ENCODE measurements around the gene RASSF1. TPM values are rescaled to one million over a fixed set of nuclear protein-coding genes. Genes with fewer than 3 reads are reported as not detected.

RASSF1 gene
- total and polyA plus RNA-seq, 4 donors: 17.7 to 29.2 (median 24.8) TPM

DNA sequence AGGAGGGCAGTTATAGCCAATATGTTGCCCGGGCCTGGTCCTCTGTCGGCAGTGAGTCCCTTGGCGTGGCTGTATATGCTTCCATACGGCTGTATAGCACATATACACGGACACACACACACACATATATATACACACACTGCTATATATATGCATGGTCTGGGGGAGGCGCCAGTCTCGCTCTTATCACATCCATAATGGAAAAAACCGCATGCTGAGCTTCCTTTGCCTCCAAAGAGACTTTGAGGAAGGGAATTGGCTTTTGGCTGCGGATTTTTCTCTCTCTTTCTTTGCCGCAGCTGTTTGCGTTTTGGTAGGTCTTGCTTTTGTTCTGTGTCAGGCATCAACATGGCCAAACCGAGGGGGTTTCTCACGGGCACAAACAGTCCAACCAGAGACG, 30.0 kb upstream of the RASSF1 start:
- no peak overlapping the region for H3K4me3 ChIP-seq (ENCODE audit: low read depth, low read length)
- WGBS (ENCODE audit: insufficient coverage): 53% methylated on average over 4 of the region's 14 CpGs
- H3K4me1 ChIP-seq (ENCODE audit: control insufficient read depth, insufficient read depth, low read length): peaks cover 25% of the 10 kb centered on the region
- no peaks in the 10 kb centered on the region for H3K27me3 ChIP-seq (ENCODE audit: control insufficient read depth, insufficient read depth, low read length)
- H3K9me3 ChIP-seq (ENCODE audit: control insufficient read depth, insufficient read depth, low read length): no peaks in the 10 kb centered on the region
- H3K36me3 ChIP-seq (ENCODE audit: control insufficient read depth, insufficient read depth, low read length): peaks cover 56% of the 10 kb centered on the region
- H3K27ac ChIP-seq (ENCODE audit: low read depth, low read length): no peak overlapping the region
- DNase-seq (ENCODE audit: low read depth in 4 of 6, low spot score in 6 of 6): peak in 2 of 6 donors; percentile 81 to 92

DNA sequence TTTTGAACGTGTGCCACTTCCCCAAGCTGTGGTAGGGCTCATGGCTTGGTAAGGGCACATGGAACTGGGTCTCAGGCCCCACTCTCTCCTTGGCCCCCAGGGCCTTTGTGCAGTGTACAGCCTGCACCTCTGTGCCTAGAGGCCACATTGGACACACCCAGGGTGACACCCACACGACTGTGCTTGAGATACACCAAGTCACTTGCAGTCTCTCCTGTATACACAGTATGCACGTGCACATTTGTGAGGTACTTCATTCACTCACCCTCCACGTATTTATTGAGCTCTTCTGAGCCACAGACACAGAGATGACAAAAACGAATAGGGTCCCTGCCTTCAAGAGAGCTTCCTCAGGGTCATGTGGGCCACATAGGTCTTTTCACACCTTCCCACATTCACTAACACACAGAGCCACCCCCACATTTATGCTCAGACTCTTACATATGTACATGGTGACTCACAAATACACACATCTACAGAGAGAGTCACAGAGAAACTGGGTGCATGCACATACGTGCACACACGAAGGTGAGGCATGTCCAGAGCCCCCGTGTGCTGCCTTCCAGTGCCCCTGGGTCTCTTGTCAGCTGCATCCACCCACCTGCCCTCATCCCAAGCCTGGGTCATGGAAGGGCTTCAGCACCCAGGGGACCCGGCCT, 28.5 kb upstream of the RASSF1 start:
- Histone ChIP-seq H3K27ac (ENCODE audit: low read depth, low read length) (no peak overlapping the region), H3K9me3 (ENCODE audit: control insufficient read depth, insufficient read depth, low read length) (no peaks in the 10 kb centered on the region), H3K4me3 (ENCODE audit: low read depth, low read length) (no peak overlapping the region), H3K4me1 (ENCODE audit: control insufficient read depth, insufficient read depth, low read length) (peaks cover 37% of the 10 kb centered on the region), H3K36me3 (ENCODE audit: control insufficient read depth, insufficient read depth, low read length) (peaks cover 53% of the 10 kb centered on the region), H3K27me3 (ENCODE audit: control insufficient read depth, insufficient read depth, low read length) (no peaks in the 10 kb centered on the region)
- no peak for DNase-seq (ENCODE audit: low read depth in 4 of 6, low spot score in 6 of 6)
- WGBS (ENCODE audit: insufficient coverage): 77% methylated on average over 9 of the region's 9 CpGs

DNA sequence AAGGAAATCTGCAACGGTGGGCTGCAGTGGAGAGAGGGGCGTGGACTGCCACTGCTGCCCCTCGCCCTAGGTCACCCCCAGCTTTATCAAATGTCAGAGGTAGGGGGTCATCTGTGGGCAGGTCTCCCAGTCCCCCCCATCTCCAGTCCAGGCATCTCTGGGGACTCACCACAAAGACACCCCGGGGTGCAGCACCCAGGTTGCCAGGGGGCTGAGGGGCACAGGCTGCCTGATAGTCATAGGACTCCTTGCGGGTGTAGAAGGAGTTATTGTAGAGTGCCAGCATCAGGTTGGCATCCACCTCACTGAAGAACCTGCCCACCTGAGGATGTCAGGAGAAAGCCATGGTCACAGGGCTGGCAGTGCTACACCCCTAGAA, 25.2 kb upstream of the RASSF1 start:
- Histone ChIP-seq H3K9me3 (ENCODE audit: control insufficient read depth, insufficient read depth, low read length) (no peaks in the 10 kb centered on the region), H3K27ac (ENCODE audit: low read depth, low read length) (no peak overlapping the region), H3K36me3 (ENCODE audit: control insufficient read depth, insufficient read depth, low read length) (peaks cover 52% of the 10 kb centered on the region), H3K4me3 (ENCODE audit: low read depth, low read length) (no peak overlapping the region), H3K27me3 (ENCODE audit: control insufficient read depth, insufficient read depth, low read length) (no peaks in the 10 kb centered on the region), H3K4me1 (ENCODE audit: control insufficient read depth, insufficient read depth, low read length) (peaks cover 21% of the 10 kb centered on the region)
- DNase-seq (ENCODE audit: low read depth in 4 of 6, low spot score in 6 of 6): no peak
- 100% methylated on average over 2 of the region's 5 CpGs for WGBS (ENCODE audit: insufficient coverage)

DNA sequence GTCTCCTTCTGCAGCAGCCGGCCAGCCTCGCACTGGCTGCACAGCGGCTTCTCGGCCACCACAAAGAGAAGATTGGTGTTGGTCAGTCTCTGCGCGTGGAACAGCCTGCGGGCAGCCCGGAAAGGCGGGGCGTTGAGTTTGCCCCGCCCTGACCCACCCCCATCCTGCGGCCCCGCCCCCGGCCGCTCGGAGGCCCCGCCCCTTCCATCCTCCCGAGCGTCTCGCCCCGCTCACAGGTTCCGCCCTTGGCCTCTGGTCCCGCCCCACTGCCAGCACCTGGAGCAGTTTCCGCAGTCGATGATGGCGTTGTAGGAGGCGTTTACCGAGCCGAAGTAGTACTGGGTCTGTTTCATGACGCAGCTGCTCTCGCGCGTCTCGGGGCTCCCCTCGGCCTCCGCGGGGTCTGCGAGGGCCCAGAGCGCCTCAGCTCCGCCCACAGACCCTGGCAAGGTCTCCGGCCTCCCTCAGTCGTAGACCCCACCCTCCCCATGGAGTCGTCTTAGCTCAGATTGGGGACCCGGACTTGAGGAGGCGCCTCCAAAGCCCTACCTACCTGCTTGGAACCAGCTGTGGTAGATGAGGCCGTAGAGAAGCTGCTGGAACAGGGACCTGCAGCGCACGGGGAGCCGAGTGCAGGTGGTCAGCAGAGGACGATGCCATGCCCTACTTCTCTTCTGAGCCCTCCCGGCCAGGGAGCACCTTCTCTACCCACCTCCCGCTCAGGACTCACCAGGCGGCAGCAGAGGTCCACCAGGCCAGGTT, 24.6 kb upstream of the RASSF1 start:
- peak overlapping the region; percentile 58 for H3K4me3 ChIP-seq (ENCODE audit: low read depth, low read length)
- H3K4me1 ChIP-seq (ENCODE audit: control insufficient read depth, insufficient read depth, low read length): peaks cover 19% of the 10 kb centered on the region
- 7% methylated on average over 48 of the region's 53 CpGs for WGBS (ENCODE audit: insufficient coverage)
- H3K27ac ChIP-seq (ENCODE audit: low read depth, low read length): no peak overlapping the region
- H3K36me3 ChIP-seq (ENCODE audit: control insufficient read depth, insufficient read depth, low read length): peaks cover 52% of the 10 kb centered on the region
- no peaks in the 10 kb centered on the region for H3K27me3 ChIP-seq (ENCODE audit: control insufficient read depth, insufficient read depth, low read length)
- no peaks in the 10 kb centered on the region for H3K9me3 ChIP-seq (ENCODE audit: control insufficient read depth, insufficient read depth, low read length)
- peak in 3 of 6 donors; percentile 38 to 86 (median 80) for DNase-seq (ENCODE audit: low read depth in 4 of 6, low spot score in 6 of 6)

DNA sequence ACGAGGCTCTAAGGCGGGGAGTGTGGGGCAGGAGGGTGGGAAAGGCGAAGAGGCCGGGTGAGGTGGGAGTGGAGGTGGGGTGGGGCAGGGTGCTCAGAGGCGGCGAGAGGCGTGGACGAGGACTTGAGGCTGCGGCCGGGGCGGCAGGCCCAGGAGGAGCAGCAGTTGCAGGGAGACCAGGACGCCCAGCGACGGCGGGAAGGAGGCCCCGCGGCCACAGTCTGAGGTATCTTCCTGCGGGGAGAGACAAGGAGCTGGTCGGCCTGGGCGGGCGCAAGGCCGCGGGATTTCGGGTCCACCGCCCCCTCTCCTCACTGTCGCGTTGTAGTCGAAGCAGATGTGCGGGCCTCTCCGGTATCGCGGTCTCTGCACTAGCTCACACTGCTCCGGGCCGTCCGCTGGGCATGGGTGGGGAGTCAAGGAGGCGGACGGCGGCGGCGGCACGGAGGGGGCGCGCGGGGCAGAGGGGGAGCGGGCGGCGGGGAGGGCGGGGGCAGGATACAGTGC, 24.0 kb upstream of the RASSF1 start:
- H3K27me3 ChIP-seq (ENCODE audit: control insufficient read depth, insufficient read depth, low read length): no peaks in the 10 kb centered on the region
- peak overlapping the region; percentile 58 for H3K4me3 ChIP-seq (ENCODE audit: low read depth, low read length)
- H3K9me3 ChIP-seq (ENCODE audit: control insufficient read depth, insufficient read depth, low read length): no peaks in the 10 kb centered on the region
- peaks cover 48% of the 10 kb centered on the region for H3K36me3 ChIP-seq (ENCODE audit: control insufficient read depth, insufficient read depth, low read length)
- peak overlapping the region; percentile 33 for H3K27ac ChIP-seq (ENCODE audit: low read depth, low read length)
- DNase-seq (ENCODE audit: low read depth in 4 of 6, low spot score in 6 of 6): no peak
- 13% methylated on average over 45 of the region's 48 CpGs for WGBS (ENCODE audit: insufficient coverage)
- peaks cover 24% of the 10 kb centered on the region for H3K4me1 ChIP-seq (ENCODE audit: control insufficient read depth, insufficient read depth, low read length)

DNA sequence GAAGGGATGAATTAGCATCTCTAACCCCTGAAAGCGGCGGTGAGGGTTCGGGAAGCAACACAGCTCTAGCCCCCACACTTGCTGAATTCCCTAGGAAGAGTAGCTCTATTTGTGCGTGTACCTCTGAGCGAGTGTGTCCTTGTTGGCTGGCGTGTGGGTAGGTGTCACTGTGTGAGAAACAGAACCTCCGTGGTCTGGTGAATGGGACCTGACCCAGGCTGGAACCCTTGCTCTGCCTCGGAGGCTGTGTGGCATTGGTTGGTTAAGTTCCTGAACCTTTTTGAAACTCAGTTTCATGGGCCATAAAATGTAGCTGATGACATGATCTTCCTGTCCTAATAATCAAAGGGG, 19.1 kb upstream of the RASSF1 start:
- Histone ChIP-seq H3K27ac (ENCODE audit: low read depth, low read length) (no peak overlapping the region), H3K27me3 (ENCODE audit: control insufficient read depth, insufficient read depth, low read length) (no peaks in the 10 kb centered on the region), H3K9me3 (ENCODE audit: control insufficient read depth, insufficient read depth, low read length) (no peaks in the 10 kb centered on the region), H3K36me3 (ENCODE audit: control insufficient read depth, insufficient read depth, low read length) (peaks cover 53% of the 10 kb centered on the region), H3K4me3 (ENCODE audit: low read depth, low read length) (peak overlapping the region; percentile 91), H3K4me1 (ENCODE audit: control insufficient read depth, insufficient read depth, low read length) (peaks cover 56% of the 10 kb centered on the region)
- WGBS (ENCODE audit: insufficient coverage): 13% methylated on average over 5 of the region's 8 CpGs
- no peak for DNase-seq (ENCODE audit: low read depth in 4 of 6, low spot score in 6 of 6)

DNA sequence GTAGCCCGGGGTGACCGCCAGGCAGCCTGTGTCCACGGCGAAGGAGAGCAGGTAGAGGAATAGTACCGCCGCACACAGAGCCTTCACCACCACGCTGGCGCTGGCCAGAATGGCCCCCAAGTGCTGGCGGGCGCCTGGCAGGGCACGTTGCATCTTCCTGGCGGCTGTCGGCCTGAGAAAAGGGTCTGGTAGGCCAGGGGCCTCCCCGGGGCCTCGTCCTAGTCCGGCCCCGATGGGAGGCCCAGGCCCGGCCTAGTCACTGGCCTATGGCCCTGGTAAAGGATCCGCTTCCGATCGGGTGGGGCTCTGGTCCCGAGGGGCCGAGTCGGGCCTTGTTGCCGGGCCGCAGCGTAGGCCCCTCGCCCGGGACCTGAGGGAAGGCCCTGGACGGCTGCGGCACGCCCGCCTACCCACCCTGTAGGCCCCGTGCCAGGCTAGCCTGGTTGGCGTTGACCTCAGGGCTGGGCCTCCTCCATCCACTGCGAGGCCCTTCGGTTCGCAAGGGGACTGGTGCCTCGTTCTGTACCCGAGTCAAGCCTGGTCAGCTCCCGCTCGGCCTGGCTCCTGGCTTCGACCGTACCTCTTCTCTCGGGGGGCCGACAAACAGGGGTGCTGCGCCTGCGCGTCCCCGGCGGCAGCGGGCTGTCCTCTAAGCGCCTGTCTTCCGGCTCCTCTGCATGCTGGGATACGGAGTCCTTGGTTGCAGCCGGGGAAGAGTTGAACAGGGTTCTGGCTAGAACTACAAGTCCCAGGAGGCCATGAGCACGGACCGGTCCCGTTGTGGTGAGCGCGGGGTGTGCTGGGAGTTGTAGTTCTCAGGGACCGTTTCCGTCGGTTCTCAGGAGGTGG, 18.5 kb upstream of the RASSF1 start, which contains the start of gene TMEM115:
Gene TMEM115, minus strand, starts transcription at position 611 of the 849 bp plus-strand sequence. Its CDS starts 458 bp downstream, at position 153.
- peak; percentile 92 to 100 (median 98) for DNase-seq (ENCODE audit: low read depth in 4 of 6, low spot score in 6 of 6)
- H3K27ac ChIP-seq (ENCODE audit: low read depth, low read length): peak within 1 kb of the TSS; percentile 78
- H3K9me3 ChIP-seq (ENCODE audit: control insufficient read depth, insufficient read depth, low read length): no peaks in the 10 kb centered on the region
- H3K36me3 ChIP-seq (ENCODE audit: control insufficient read depth, insufficient read depth, low read length): peaks cover 53% of the 10 kb centered on the region
- H3K27me3 ChIP-seq (ENCODE audit: control insufficient read depth, insufficient read depth, low read length): no peaks in the 10 kb centered on the region
- WGBS (ENCODE audit: insufficient coverage): 1% methylated on average over 59 of the region's 64 CpGs
- H3K4me3 ChIP-seq (ENCODE audit: low read depth, low read length): peak within 1 kb of the TSS; percentile 91
- H3K4me1 ChIP-seq (ENCODE audit: control insufficient read depth, insufficient read depth, low read length): peaks cover 50% of the 10 kb centered on the region

DNA sequence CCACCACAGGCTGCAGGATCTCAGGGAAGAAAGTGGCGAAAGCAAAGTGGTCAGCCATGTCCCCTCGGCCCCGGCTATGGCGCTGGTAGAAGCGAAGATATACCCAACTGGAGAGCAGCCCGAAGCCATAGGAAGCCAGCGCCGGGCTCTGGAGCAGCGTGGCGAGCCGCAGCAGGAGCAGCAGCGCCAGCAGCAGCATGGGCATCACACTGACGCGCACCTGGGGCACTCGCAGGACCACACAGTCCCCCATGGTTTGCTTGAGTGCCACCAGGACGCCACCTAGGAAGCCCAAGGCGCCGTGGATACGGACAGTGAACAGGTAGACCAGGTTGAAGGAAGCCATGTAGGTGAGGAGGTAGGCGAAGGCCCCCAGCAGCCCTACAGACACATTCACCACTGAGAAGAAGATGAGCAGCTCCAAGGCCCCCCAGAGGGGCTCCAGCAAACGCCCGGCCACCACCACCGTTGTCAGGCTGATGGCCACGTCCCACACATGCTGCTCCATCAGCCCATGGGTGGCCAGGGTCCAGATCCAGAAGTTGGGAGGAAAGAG, 17.8 kb upstream of the RASSF1 start:
- peak overlapping the region; percentile 91 for H3K4me3 ChIP-seq (ENCODE audit: low read depth, low read length)
- H3K27ac ChIP-seq (ENCODE audit: low read depth, low read length): peak overlapping the region; percentile 78
- no peaks in the 10 kb centered on the region for H3K9me3 ChIP-seq (ENCODE audit: control insufficient read depth, insufficient read depth, low read length)
- no peaks in the 10 kb centered on the region for H3K27me3 ChIP-seq (ENCODE audit: control insufficient read depth, insufficient read depth, low read length)
- H3K36me3 ChIP-seq (ENCODE audit: control insufficient read depth, insufficient read depth, low read length): peaks cover 53% of the 10 kb centered on the region
- no peak for DNase-seq (ENCODE audit: low read depth in 4 of 6, low spot score in 6 of 6)
- peaks cover 48% of the 10 kb centered on the region for H3K4me1 ChIP-seq (ENCODE audit: control insufficient read depth, insufficient read depth, low read length)
- 63% methylated on average over 23 of the region's 24 CpGs for whole genome bisulfite sequencing (ENCODE audit: insufficient coverage)

DNA sequence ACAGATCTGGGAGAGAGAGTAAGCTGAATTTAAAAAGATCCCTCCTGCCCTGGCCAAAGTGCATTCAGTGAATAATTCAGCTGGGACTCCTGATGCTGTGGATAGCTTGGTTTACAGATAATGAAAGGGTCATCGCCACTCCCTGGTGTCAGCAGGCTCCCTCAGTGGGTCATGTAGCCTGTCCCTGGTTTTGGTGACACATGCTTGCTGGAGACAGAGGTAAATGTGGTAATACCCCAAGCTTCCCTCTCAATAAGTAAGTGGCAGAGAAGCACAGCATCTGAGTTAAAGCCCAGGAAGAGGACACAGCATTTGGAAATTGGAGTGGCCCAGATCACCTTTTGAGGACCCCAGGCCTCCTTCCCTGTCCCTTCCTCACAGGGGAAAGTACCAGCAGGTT, 16.8 kb upstream of the RASSF1 start:
- no peak overlapping the region for H3K27ac ChIP-seq (ENCODE audit: low read depth, low read length)
- no peak for DNase-seq (ENCODE audit: low read depth in 4 of 6, low spot score in 6 of 6)
- 100% methylated on average over 1 of the region's 1 CpG for WGBS (ENCODE audit: insufficient coverage)
- H3K4me1 ChIP-seq (ENCODE audit: control insufficient read depth, insufficient read depth, low read length): peaks cover 48% of the 10 kb centered on the region
- H3K9me3 ChIP-seq (ENCODE audit: control insufficient read depth, insufficient read depth, low read length): no peaks in the 10 kb centered on the region
- H3K36me3 ChIP-seq (ENCODE audit: control insufficient read depth, insufficient read depth, low read length): peaks cover 56% of the 10 kb centered on the region
- peak overlapping the region; percentile 91 for H3K4me3 ChIP-seq (ENCODE audit: low read depth, low read length)
- no peaks in the 10 kb centered on the region for H3K27me3 ChIP-seq (ENCODE audit: control insufficient read depth, insufficient read depth, low read length)
